ENCODE measurements around the gene SIM1. TPM values are rescaled to one million over a fixed set of nuclear protein-coding genes. Genes with fewer than 3 reads are reported as not detected.

SIM1 gene
- total and polyA plus RNA-seq, 4 donors = 0.36 to 1.2 (median 0.54) TPM

DNA sequence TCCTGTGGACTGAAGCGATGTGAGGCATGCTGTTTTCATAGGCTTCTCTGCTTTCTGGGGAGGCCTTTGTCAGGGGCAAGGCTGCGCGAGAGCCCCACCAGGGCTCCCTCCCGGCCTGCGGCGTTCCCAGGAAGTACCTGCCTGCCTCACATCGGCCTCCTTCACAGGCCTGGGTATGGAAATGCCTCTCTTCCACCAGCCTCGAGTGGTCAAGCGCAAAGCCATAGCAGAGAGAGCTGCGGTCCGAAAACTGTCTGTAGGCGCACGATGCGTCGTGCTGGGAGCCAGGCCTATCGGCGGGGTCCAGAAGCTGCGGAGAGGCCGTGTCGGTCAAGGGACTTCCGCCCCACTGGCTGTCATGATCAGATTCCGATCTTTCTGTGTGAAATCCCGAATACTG, 71.2 kb downstream of the SIM1 start:
- no peak for DNase-seq (ENCODE audit: low read depth in 4 of 6, low spot score in 6 of 6)
- Histone ChIP-seq H3K4me3 (ENCODE audit: low read depth, low read length) (no peak overlapping the region), H3K27me3 (ENCODE audit: control insufficient read depth, insufficient read depth, low read length) (no peaks in the 10 kb centered on the region), H3K4me1 (ENCODE audit: control insufficient read depth, insufficient read depth, low read length) (no peaks in the 10 kb centered on the region), H3K27ac (ENCODE audit: low read depth, low read length) (no peak overlapping the region), H3K36me3 (ENCODE audit: control insufficient read depth, insufficient read depth, low read length) (no peaks in the 10 kb centered on the region), H3K9me3 (ENCODE audit: control insufficient read depth, insufficient read depth, low read length) (no peaks in the 10 kb centered on the region)
- 96% methylated on average over 23 of the region's 23 CpGs for WGBS (ENCODE audit: insufficient coverage)

DNA sequence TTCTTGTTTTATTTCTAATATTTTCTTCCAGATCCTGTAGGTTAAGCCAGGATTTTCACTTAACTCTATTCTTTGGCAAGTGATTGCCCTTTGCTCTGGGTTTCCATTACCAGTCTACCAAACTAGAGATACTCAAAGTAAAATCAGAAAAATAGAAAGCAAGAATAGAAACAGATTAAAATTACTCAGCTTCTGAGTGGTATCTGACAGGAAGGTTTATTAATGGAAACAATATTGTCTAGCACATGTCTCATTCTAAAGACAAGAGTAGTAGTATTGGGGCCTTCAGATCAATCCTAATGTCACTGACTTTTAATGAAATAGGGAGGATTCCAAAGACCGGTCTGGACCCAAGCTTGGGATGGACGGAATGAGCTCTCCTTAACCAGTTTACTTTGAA, 72.3 kb downstream of the SIM1 start:
- Histone ChIP-seq H3K27me3 (ENCODE audit: control insufficient read depth, insufficient read depth, low read length) (no peaks in the 10 kb centered on the region), H3K4me3 (ENCODE audit: low read depth, low read length) (no peak overlapping the region), H3K4me1 (ENCODE audit: control insufficient read depth, insufficient read depth, low read length) (no peaks in the 10 kb centered on the region), H3K27ac (ENCODE audit: low read depth, low read length) (no peak overlapping the region), H3K36me3 (ENCODE audit: control insufficient read depth, insufficient read depth, low read length) (no peaks in the 10 kb centered on the region), H3K9me3 (ENCODE audit: control insufficient read depth, insufficient read depth, low read length) (no peaks in the 10 kb centered on the region)
- DNase-seq (ENCODE audit: low read depth in 4 of 6, low spot score in 6 of 6) = no peak
- WGBS (ENCODE audit: insufficient coverage) = no CpG with 5 or more reads among the region's 2 CpGs

DNA sequence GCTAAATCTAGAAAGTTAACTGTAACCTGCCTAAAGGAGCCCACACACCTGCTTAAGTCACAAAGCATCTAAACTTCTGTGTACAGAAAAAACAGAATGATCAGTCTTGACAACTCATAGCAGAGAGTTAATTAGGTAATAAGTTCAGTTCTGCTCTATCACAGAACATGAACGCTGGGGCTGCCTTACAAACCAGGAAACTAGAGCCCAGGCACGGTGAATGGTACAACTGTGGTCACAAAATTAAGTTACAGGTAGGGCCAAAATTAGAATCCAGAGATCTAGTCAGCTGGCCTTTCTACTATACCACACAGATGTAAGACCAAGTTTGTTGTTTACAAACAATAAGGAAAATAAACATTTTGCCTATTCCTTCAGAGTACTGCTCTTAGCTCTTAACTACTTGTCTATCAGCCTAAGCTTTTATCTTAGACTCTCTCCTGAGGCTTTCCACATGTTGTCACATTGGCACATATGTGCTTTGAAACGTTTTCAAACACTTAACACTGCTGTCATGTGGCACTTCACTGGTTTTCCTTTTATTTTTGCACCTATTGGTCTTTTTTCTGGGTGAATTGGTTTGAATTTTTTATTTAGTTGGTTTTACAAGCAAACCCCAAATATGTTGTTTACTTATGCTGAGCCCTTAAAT, 75.7 kb downstream of the SIM1 start:
- H3K27me3 ChIP-seq (ENCODE audit: control insufficient read depth, insufficient read depth, low read length) = no peaks in the 10 kb centered on the region
- no peak for DNase-seq (ENCODE audit: low read depth in 4 of 6, low spot score in 6 of 6)
- H3K9me3 ChIP-seq (ENCODE audit: control insufficient read depth, insufficient read depth, low read length) = no peaks in the 10 kb centered on the region
- no peaks in the 10 kb centered on the region for H3K36me3 ChIP-seq (ENCODE audit: control insufficient read depth, insufficient read depth, low read length)
- 100% methylated on average over 1 of the region's 3 CpGs for WGBS (ENCODE audit: insufficient coverage)
- no peak overlapping the region for H3K27ac ChIP-seq (ENCODE audit: low read depth, low read length)
- no peaks in the 10 kb centered on the region for H3K4me1 ChIP-seq (ENCODE audit: control insufficient read depth, insufficient read depth, low read length)
- H3K4me3 ChIP-seq (ENCODE audit: low read depth, low read length) = no peak overlapping the region

DNA sequence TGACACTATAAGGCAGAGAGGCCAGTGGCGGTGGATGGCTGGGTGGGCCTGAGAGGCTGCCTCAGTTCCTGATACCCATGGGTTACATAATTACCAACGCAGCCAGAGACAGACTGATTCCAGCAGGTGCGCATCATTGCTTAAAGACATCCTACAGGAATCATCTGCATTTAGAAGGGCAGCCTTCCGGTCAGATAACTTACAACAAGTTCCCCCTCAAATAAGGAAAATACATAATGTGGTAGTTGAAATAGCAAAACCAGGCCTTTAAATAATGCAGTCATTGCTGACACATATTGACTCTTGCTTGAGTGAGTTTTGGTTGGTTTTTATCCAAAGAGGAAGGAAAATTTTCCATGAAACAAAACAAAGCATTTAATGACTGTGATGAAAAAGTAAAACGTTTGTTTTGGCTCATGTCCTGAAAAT, 81.9 kb downstream of the SIM1 start:
- no peaks in the 10 kb centered on the region for H3K36me3 ChIP-seq (ENCODE audit: control insufficient read depth, insufficient read depth, low read length)
- H3K4me3 ChIP-seq (ENCODE audit: low read depth, low read length) = no peak overlapping the region
- H3K9me3 ChIP-seq (ENCODE audit: control insufficient read depth, insufficient read depth, low read length) = no peaks in the 10 kb centered on the region
- no peak overlapping the region for H3K27ac ChIP-seq (ENCODE audit: low read depth, low read length)
- WGBS (ENCODE audit: insufficient coverage) = 86% methylated on average over 2 of the region's 5 CpGs
- H3K4me1 ChIP-seq (ENCODE audit: control insufficient read depth, insufficient read depth, low read length) = no peaks in the 10 kb centered on the region
- no peaks in the 10 kb centered on the region for H3K27me3 ChIP-seq (ENCODE audit: control insufficient read depth, insufficient read depth, low read length)
- no peak for DNase-seq (ENCODE audit: low read depth in 4 of 6, low spot score in 6 of 6)

DNA sequence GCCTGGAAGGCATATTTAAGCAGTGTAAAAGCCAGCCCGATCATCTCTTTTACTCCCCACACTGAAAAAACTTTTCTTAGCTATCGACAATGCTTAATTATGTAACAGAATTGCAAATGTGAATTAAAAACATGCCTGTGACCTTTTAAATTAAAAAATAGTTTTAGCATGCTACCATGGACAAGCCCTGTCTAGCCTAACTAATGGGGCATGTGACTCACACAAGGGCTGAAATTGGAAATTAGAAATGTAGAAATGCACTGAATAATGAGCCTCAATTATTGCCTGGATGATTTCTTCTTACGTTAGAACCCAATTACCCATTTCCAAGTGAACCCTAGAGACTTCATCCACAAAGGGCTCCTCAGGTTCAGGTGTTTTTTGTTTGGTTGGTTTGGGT, 82.7 kb downstream of the SIM1 start:
- no peaks in the 10 kb centered on the region for H3K4me1 ChIP-seq (ENCODE audit: control insufficient read depth, insufficient read depth, low read length)
- no peaks in the 10 kb centered on the region for H3K36me3 ChIP-seq (ENCODE audit: control insufficient read depth, insufficient read depth, low read length)
- WGBS (ENCODE audit: insufficient coverage) = no CpG with 5 or more reads among the region's 3 CpGs
- no peaks in the 10 kb centered on the region for H3K27me3 ChIP-seq (ENCODE audit: control insufficient read depth, insufficient read depth, low read length)
- no peak overlapping the region for H3K27ac ChIP-seq (ENCODE audit: low read depth, low read length)
- no peak for DNase-seq (ENCODE audit: low read depth in 4 of 6, low spot score in 6 of 6)
- H3K4me3 ChIP-seq (ENCODE audit: low read depth, low read length) = no peak overlapping the region
- H3K9me3 ChIP-seq (ENCODE audit: control insufficient read depth, insufficient read depth, low read length) = no peaks in the 10 kb centered on the region

DNA sequence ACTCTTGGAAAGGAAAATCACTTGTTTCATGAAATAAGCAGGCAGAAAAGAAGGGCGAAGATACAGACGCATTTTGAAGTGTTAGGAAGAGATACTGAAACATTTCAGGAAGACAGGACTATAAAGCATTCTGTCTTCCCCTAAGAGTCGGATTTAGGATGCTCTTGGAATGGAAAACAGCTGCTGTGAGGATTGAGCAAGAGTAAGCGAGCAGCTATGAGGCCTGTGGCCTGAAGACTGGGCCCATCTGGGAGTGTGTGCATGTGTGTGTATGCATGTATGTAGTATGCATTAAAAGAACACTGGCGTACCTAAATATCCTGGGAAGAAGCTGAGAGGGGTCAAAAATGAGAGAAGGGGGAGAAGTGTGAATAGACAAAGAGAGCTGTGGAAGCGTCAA, 83.6 kb downstream of the SIM1 start:
- Histone ChIP-seq H3K36me3 (ENCODE audit: control insufficient read depth, insufficient read depth, low read length) (no peaks in the 10 kb centered on the region), H3K4me3 (ENCODE audit: low read depth, low read length) (no peak overlapping the region), H3K4me1 (ENCODE audit: control insufficient read depth, insufficient read depth, low read length) (no peaks in the 10 kb centered on the region), H3K9me3 (ENCODE audit: control insufficient read depth, insufficient read depth, low read length) (no peaks in the 10 kb centered on the region), H3K27ac (ENCODE audit: low read depth, low read length) (no peak overlapping the region), H3K27me3 (ENCODE audit: control insufficient read depth, insufficient read depth, low read length) (no peaks in the 10 kb centered on the region)
- 70% methylated on average over 6 of the region's 6 CpGs for WGBS (ENCODE audit: insufficient coverage)
- no peak for DNase-seq (ENCODE audit: low read depth in 4 of 6, low spot score in 6 of 6)

DNA sequence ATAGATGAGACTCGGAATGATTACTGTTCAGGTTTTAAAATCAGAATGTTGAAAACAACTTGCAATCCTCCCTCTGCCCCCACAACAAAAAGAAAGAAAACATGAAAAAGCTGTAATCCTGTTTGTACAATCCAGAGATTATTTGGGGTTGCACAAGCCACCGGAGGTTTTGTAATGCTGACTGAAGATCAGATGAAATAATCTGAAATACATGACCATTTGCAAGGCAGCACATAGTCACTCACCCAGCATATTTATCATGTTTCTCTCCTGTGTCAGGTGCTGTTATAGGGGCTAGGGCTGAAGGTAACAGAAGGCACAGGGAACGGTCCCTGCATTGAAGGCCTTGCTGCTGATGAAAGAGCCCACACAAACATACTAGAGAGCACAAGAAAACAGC, 85.3 kb downstream of the SIM1 start:
- no CpG with 5 or more reads among the region's 3 CpGs for WGBS (ENCODE audit: insufficient coverage)
- no peaks in the 10 kb centered on the region for H3K9me3 ChIP-seq (ENCODE audit: control insufficient read depth, insufficient read depth, low read length)
- no peak overlapping the region for H3K4me3 ChIP-seq (ENCODE audit: low read depth, low read length)
- H3K27ac ChIP-seq (ENCODE audit: low read depth, low read length) = no peak overlapping the region
- H3K4me1 ChIP-seq (ENCODE audit: control insufficient read depth, insufficient read depth, low read length) = no peaks in the 10 kb centered on the region
- no peaks in the 10 kb centered on the region for H3K36me3 ChIP-seq (ENCODE audit: control insufficient read depth, insufficient read depth, low read length)
- DNase-seq (ENCODE audit: low read depth in 4 of 6, low spot score in 6 of 6) = no peak
- H3K27me3 ChIP-seq (ENCODE audit: control insufficient read depth, insufficient read depth, low read length) = no peaks in the 10 kb centered on the region

DNA sequence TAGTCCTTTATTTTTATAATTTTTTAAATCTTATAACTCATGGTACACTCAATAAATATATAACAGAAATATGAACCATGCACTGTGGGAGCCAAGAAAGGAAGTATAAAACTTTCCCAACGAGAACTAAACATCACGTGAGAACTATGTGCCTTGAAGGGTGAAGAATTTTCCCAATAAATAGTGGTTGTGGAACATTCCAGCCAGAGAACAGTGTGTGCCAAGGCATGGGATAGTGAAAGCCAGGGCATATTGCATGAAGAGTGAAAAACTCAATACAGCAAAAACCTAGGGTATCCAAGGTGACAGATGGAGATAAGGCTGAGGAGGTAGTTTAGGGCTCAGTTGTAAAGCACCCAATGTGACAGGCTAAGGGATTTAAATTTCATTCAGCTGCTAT, 86.1 kb downstream of the SIM1 start:
- Histone ChIP-seq H3K36me3 (ENCODE audit: control insufficient read depth, insufficient read depth, low read length) (no peaks in the 10 kb centered on the region), H3K9me3 (ENCODE audit: control insufficient read depth, insufficient read depth, low read length) (no peaks in the 10 kb centered on the region), H3K27me3 (ENCODE audit: control insufficient read depth, insufficient read depth, low read length) (no peaks in the 10 kb centered on the region), H3K27ac (ENCODE audit: low read depth, low read length) (no peak overlapping the region), H3K4me1 (ENCODE audit: control insufficient read depth, insufficient read depth, low read length) (no peaks in the 10 kb centered on the region), H3K4me3 (ENCODE audit: low read depth, low read length) (no peak overlapping the region)
- no peak for DNase-seq (ENCODE audit: low read depth in 4 of 6, low spot score in 6 of 6)
- 100% methylated on average over 2 of the region's 2 CpGs for WGBS (ENCODE audit: insufficient coverage)

DNA sequence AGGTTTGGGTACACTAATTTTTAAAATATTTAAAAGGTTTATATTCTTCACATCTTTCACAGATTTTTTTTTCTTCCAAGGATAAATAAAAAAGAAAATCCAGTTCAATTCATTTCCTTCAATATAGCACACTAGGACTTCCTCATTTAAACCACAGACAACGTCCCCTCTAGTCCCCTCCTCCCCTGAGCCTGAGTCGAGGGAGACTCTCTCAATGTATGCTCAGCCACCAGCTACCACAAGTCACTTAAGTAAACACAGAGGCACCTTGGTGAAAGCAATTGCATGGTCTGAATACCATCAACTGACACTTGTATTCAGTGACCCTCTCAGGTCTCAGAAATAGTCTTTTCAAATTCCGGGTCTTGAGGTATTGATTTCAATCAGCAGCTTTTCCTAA, 88.6 kb downstream of the SIM1 start:
- no peak for DNase-seq (ENCODE audit: low read depth in 4 of 6, low spot score in 6 of 6)
- no peak overlapping the region for H3K27ac ChIP-seq (ENCODE audit: low read depth, low read length)
- H3K4me1 ChIP-seq (ENCODE audit: control insufficient read depth, insufficient read depth, low read length) = no peaks in the 10 kb centered on the region
- no peaks in the 10 kb centered on the region for H3K9me3 ChIP-seq (ENCODE audit: control insufficient read depth, insufficient read depth, low read length)
- H3K27me3 ChIP-seq (ENCODE audit: control insufficient read depth, insufficient read depth, low read length) = peaks cover 3% of the 10 kb centered on the region
- H3K36me3 ChIP-seq (ENCODE audit: control insufficient read depth, insufficient read depth, low read length) = no peaks in the 10 kb centered on the region
- 27% methylated on average over 3 of the region's 3 CpGs for WGBS (ENCODE audit: insufficient coverage)
- no peak overlapping the region for H3K4me3 ChIP-seq (ENCODE audit: low read depth, low read length)

DNA sequence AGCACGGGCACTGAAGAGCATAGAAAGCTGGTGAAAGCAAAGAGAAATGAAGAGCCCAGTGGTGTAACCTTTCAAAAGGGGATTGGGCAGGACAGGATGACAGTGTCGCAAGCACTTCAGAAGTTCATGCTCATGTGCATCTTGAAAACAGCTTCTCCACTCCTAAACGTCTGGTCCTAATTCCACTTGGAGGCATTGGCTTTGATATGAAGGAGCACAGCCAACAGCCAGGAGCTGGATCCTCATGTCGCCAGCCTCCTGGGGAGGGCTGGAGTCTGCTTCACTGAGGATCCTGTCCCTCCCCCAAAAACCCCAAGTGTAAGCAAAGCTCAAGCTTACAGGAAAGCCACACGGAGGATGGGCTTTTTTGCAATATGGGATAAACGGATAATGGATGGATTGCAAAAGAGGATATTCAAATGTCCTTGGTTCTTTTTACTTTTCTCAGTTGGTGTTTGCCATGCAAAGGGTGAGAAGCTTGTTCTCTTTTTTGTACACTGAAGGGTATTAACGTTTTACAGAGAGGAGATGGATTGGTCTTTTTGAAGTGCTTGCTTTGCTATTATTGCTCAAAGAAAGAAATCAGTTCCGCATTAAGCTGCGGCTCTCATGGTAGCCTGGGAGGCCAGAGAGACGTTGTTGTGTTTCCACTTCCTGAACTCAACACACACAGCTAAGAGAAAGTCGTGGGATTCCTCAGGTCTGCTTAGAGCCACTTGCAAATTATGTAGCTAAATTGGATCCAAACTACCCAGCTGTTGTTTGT, 92.2 kb downstream of the SIM1 start:
- WGBS (ENCODE audit: insufficient coverage) = 9% methylated on average over 8 of the region's 11 CpGs
- H3K27ac ChIP-seq (ENCODE audit: low read depth, low read length) = no peak overlapping the region
- H3K27me3 ChIP-seq (ENCODE audit: control insufficient read depth, insufficient read depth, low read length) = peaks cover 3% of the 10 kb centered on the region
- H3K4me3 ChIP-seq (ENCODE audit: low read depth, low read length) = no peak overlapping the region
- H3K9me3 ChIP-seq (ENCODE audit: control insufficient read depth, insufficient read depth, low read length) = no peaks in the 10 kb centered on the region
- no peaks in the 10 kb centered on the region for H3K36me3 ChIP-seq (ENCODE audit: control insufficient read depth, insufficient read depth, low read length)
- DNase-seq (ENCODE audit: low read depth in 4 of 6, low spot score in 6 of 6) = peak in 1 of 6 donors; percentile 38
- no peaks in the 10 kb centered on the region for H3K4me1 ChIP-seq (ENCODE audit: control insufficient read depth, insufficient read depth, low read length)

Measured in spinal cord (tissue), 10 donors.